ENCODE data around the gene PRDM8. TPM values are rescaled to one million over a fixed set of nuclear protein-coding genes. Genes with fewer than 3 reads are reported as not detected.
A peak's percentile ranks its signal among the peaks of the same experiment; 100 is the strongest.

Gene PRDM8
- total RNA-seq, 1 donor from 2014 or later, result not detected

DNA sequence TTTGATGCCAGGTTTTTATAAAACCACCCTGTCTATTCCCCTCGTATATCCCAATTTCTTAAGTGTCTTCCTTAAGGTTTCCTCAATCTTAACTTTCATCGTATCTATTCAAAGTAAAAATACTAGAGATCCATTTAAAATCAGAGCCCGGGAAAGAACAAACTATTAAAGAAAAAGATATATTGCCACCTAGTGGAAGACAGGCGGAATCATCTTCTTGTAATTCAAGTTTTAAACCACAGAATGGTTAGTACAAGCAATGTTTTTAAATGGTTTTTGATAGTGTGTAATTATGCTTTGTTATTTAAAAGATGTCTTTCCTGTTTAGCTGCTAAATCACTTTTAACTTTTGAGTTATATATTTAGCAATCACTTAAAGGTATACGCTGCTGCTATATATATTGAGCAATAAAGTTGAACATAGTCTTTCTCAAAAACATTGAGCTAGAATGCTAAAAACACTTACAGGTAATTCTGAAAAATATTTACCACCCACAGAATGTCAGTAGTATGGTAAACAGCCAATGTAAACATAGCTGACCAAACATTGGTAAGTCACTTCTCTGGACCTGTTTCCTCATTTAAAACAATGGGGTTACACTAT, 18.2 kb downstream of the PRDM8 start:
- Histone ChIP-seq H3K9me3 (ENCODE audit: low read depth) (no peaks in the 10 kb centered on the region), H3K27me3 (peaks cover 99% of the 10 kb centered on the region), H3K27ac (no peak overlapping the region), H3K4me3 (no peak overlapping the region), H3K9ac (no peak overlapping the region), H3F3A (ENCODE audit: low read depth) (no peaks in the 10 kb centered on the region), H3K79me2 (ENCODE audit: low read depth) (no peaks in the 10 kb centered on the region), H3K4me2 (no peak overlapping the region), H4K20me1 (ENCODE audit: low read depth) (no peaks in the 10 kb centered on the region), H3K4me1 (no peaks in the 10 kb centered on the region), H2AFZ (replicated peaks) (no peak overlapping the region), H3K36me3 (no peaks in the 10 kb centered on the region)
- H3K9me3 Mint-ChIP-seq, result no peaks in the 10 kb centered on the region
- peaks cover 9% of the 10 kb centered on the region for H3K27me3 Mint-ChIP-seq (ENCODE audit: insufficient read depth, low read depth)
- H3K36me3 Mint-ChIP-seq, result no peaks in the 10 kb centered on the region
- H3K27ac Mint-ChIP-seq, result no peak overlapping the region
- DNase-seq (ENCODE audit: low spot score), result no peak
- TF ChIP-seq EZH2phosphoT487 (IDR thresholded peaks at IDR 0.05), result peak; percentile 15
- no peak for TF ChIP-seq EZH2 (IDR thresholded peaks at IDR 0.05)
- peak; percentile 79 for TF ChIP-seq CTCF (IDR thresholded peaks at IDR 0.05)
- no peak overlapping the region for H3K4me3 Mint-ChIP-seq
- H3K4me1 Mint-ChIP-seq, result no peaks in the 10 kb centered on the region

GRCh38 chr4:80216100-80216761, 18.9 kb downstream of the PRDM8 start:
- Histone ChIP-seq H3K4me2 (no peak overlapping the region), H3K4me1 (no peaks in the 10 kb centered on the region), H3K9me3 (ENCODE audit: low read depth) (no peaks in the 10 kb centered on the region), H3K4me3 (no peak overlapping the region), H3K27ac (no peak overlapping the region), H2AFZ (replicated peaks) (no peak overlapping the region), H3K36me3 (no peaks in the 10 kb centered on the region), H4K20me1 (ENCODE audit: low read depth) (no peaks in the 10 kb centered on the region), H3F3A (ENCODE audit: low read depth) (no peaks in the 10 kb centered on the region), H3K79me2 (ENCODE audit: low read depth) (no peaks in the 10 kb centered on the region), H3K27me3 (peaks cover 99% of the 10 kb centered on the region), H3K9ac (no peak overlapping the region)
- no peak for TF ChIP-seq EZH2phosphoT487 (IDR thresholded peaks at IDR 0.05)
- TF ChIP-seq EZH2 (IDR thresholded peaks at IDR 0.05), result no peak
- TF ChIP-seq CTCF (IDR thresholded peaks at IDR 0.05), result no peak
- Mint-ChIP-seq H3K9me3 (no peaks in the 10 kb centered on the region), H3K27me3 (ENCODE audit: insufficient read depth, low read depth) (peaks cover 9% of the 10 kb centered on the region), H3K4me3 (no peak overlapping the region), H3K4me1 (no peaks in the 10 kb centered on the region), H3K27ac (no peak overlapping the region), H3K36me3 (no peaks in the 10 kb centered on the region)
- DNase-seq (ENCODE audit: low spot score), result no peak

DNA sequence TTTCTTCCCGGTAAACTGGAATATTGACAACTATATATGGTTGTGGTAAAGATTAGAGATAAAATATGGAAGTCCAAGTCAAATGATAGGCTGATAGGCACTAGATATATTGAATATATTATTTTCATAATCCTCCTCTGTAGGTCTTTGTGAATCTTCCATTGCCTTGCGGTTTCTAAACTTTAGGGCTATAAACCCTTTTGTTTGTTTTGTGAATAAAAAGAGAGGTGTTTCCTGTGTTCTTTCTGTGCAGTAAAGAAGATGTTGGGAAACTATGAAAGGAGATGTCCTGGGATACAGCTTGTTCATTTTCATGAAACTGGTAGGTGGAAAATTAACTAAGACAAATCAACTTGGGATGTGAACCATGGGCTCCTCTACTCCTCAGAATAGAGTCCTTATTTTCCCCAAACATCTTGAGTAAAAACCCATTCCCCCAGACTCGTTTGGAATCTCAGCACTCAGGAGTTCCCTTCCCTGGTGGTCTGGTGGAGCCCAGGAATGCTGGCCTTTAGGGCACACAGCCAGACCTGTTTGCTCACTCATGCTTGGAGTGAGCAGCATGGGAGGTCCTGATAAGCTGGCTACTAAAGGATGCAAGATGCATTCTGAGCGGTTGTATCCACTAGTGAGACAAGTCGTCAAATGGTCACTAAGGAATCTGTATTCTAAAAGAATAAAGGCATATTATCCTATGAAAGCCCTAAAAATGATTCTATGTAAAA, 22.2 kb downstream of the PRDM8 start:
- Mint-ChIP-seq H3K4me1 (no peaks in the 10 kb centered on the region), H3K27ac (no peak overlapping the region), H3K4me3 (no peak overlapping the region), H3K9me3 (no peaks in the 10 kb centered on the region), H3K36me3 (no peaks in the 10 kb centered on the region), H3K27me3 (ENCODE audit: insufficient read depth, low read depth) (peaks cover 2% of the 10 kb centered on the region)
- Histone ChIP-seq H3K4me1 (no peaks in the 10 kb centered on the region), H3K36me3 (no peaks in the 10 kb centered on the region), H3K4me2 (no peak overlapping the region), H3F3A (ENCODE audit: low read depth) (no peaks in the 10 kb centered on the region), H3K9me3 (ENCODE audit: low read depth) (no peaks in the 10 kb centered on the region), H4K20me1 (ENCODE audit: low read depth) (no peaks in the 10 kb centered on the region), H3K79me2 (ENCODE audit: low read depth) (no peaks in the 10 kb centered on the region), H3K27ac (no peak overlapping the region), H2AFZ (replicated peaks) (no peak overlapping the region), H3K27me3 (peaks cover 99% of the 10 kb centered on the region), H3K4me3 (no peak overlapping the region), H3K9ac (no peak overlapping the region)
- TF ChIP-seq CTCF (IDR thresholded peaks at IDR 0.05) (no peak), EZH2phosphoT487 (IDR thresholded peaks at IDR 0.05) (no peak), EZH2 (IDR thresholded peaks at IDR 0.05) (no peak)
- peak; percentile 83 for DNase-seq (ENCODE audit: low spot score)

Data from neural progenitor cell (in vitro differentiated cells).